Left ventricle myocardium inferior (tissue), 1 donor: ENCODE measurements around the gene PLAC9. TPM values are rescaled to one million over a fixed set of nuclear protein-coding genes. Genes with fewer than 3 reads are reported as not detected.

Experiments used
- DNase-seq: peaks from one replicate; pipeline ENCODE4 v3.0.0-alpha.2; 2020
- H3K27ac ChIP-seq: fragments of 200-600 bp; replicated peaks from 2 replicates; pipeline ENCODE4 v1.8.0; 2021
- H3K27me3 ChIP-seq: fragments of 200-600 bp; 2 replicates; pipeline ENCODE4 v1.8.0; 2021; ENCODE audit warnings: low read depth
- H3K36me3 ChIP-seq: fragments of 200-600 bp; 2 replicates; pipeline ENCODE4 v1.8.0; 2021
- H3K4me1 ChIP-seq: fragments of 200-600 bp; 2 replicates; pipeline ENCODE4 v1.8.0; 2021
- H3K4me3 ChIP-seq: fragments of 200-600 bp; 2 replicates; pipeline ENCODE4 v1.8.0; 2021; ENCODE audit warnings: mild to moderate bottlenecking, moderate library complexity
- H3K9me3 ChIP-seq: fragments of 200-600 bp; replicated peaks from 2 replicates; pipeline ENCODE4 v1.8.0; 2021
- intact Hi-C: fragments of 100-400 bp; cut with micrococcal nuclease; formaldehyde crosslinking; loops from one replicate; pipeline ENCODE4 v1.11.0; 2022
- total RNA-seq: library from RNA; stranded (reverse); fragmentation: NEBNext Ultra II Directional; extraction: Animal tissue kit (Norgen Biotek cat#: 25700); gene quantifications from one replicate; pipeline ENCODE4 v1.2.1, GENCODE V29; 2021
- TF ChIP-seq, protein P1 (sequence below): fragments of 200-600 bp; IDR thresholded peaks from 2 replicates; pipeline ENCODE4 v1.8.0; 2021; ENCODE audit warnings: antibody characterized with exemption, mild to moderate bottlenecking, borderline replicate concordance
- donor health status: DM: no; HTN: yes; CAD: no; lungs with severe emphysema.

Gene PLAC9
- total RNA-seq, 1 donor from 2014 or later, result 34.3 TPM

DNA sequence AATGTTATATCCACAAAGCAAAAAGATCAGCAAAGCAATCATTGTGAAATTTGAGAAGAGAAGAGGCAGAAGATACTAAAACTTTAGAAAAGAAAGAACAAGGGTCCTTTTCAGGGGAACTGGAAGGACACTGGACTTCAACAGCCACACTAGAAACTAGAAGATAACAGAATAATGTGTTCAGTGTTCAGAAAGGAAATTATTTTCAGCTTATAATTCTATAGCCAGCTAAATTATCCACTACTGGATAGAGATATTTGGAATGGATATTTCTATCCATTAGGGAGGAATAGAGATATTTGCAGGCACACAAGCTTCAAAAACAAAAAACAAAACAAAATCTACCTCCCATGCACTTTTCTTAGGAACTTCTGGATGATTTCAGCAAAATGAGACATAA, 60.0 kb downstream of the PLAC9 start:
- no peak for DNase-seq

DNA sequence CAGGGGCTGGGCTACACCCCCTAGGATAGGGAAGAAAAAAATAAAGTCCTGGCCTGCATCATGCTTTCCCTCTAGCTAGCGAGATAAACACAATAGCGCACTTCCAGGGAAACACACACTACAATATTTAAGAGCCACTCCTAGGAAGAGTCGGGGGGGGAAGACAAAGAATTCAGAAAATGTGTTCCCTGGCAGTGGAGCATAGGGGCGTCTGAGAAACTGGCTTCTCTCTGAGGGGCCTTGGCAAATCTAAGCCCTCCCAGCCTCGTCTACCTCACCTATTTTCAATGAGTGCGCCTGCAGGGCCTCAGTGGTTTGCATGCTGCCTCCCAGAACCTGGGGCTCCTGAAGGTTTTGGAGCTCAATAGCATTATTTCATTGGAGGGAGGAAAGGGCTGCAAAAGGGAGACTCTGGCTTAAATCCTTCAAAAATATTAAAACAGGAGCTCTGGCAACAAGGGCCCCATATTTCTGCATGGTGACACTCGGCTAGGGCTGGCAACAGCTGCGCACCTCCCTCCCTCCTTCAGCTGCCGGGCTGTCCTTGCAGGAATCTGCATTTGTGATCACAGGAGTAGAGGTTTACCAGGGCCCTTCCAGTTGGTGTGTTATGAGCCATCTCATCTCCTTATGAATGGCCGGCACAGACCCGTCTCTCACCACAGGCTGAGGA, 62.0 kb downstream of the PLAC9 start:
- Histone ChIP-seq H3K9me3 (peaks cover 8% of the 10 kb centered on the region), H3K36me3 (peaks cover 3% of the 10 kb centered on the region), H3K27ac (peak overlapping the region; percentile 99), H3K4me1 (peaks cover 96% of the 10 kb centered on the region), H3K27me3 (no peaks in the 10 kb centered on the region), H3K4me3 (no peak overlapping the region)
- TF ChIP-seq, protein P1, sequence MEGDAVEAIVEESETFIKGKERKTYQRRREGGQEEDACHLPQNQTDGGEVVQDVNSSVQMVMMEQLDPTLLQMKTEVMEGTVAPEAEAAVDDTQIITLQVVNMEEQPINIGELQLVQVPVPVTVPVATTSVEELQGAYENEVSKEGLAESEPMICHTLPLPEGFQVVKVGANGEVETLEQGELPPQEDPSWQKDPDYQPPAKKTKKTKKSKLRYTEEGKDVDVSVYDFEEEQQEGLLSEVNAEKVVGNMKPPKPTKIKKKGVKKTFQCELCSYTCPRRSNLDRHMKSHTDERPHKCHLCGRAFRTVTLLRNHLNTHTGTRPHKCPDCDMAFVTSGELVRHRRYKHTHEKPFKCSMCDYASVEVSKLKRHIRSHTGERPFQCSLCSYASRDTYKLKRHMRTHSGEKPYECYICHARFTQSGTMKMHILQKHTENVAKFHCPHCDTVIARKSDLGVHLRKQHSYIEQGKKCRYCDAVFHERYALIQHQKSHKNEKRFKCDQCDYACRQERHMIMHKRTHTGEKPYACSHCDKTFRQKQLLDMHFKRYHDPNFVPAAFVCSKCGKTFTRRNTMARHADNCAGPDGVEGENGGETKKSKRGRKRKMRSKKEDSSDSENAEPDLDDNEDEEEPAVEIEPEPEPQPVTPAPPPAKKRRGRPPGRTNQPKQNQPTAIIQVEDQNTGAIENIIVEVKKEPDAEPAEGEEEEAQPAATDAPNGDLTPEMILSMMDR, result no peak
- intact Hi-C loops, result no loop called here
- no peak for DNase-seq

More for the DNA sequence above, 60.0 kb downstream of the PLAC9 start:
- peak overlapping the region; percentile 61 for H3K27ac ChIP-seq
- TF ChIP-seq, protein P1, result no peak
- intact Hi-C loops, result no loop called here
- H3K4me3 ChIP-seq, result no peak overlapping the region
- peaks cover 96% of the 10 kb centered on the region for H3K4me1 ChIP-seq
- H3K9me3 ChIP-seq, result peaks cover 8% of the 10 kb centered on the region
- no peaks in the 10 kb centered on the region for H3K27me3 ChIP-seq
- peaks cover 3% of the 10 kb centered on the region for H3K36me3 ChIP-seq

Other genes starting within 250 kb of the PLAC9 start
- 0.49 TPM for gene SFTPD, start 183.6 kb upstream of the PLAC9 start, total RNA-seq
- 9.2 TPM for gene TMEM254, start 54.1 kb upstream of the PLAC9 start, total RNA-seq
- 390 TPM for gene ANXA11, start 72.8 kb downstream of the PLAC9 start, total RNA-seq
- not detected for gene MAT1A, start 156.9 kb downstream of the PLAC9 start, total RNA-seq
- gene DYDC1, start 224.0 kb downstream of the PLAC9 start, total RNA-seq, result not detected
- not detected for gene DYDC2, start 224.1 kb downstream of the PLAC9 start, total RNA-seq